Astrocyte (in vitro differentiated cells and primary cell): ENCODE measurements around the gene TKT. TPM values are rescaled to one million over a fixed set of nuclear protein-coding genes. Genes with fewer than 3 reads are reported as not detected.

Source experiments
- DNase-seq: peaks from one replicate; pipeline ENCODE4 v3.0.0-alpha.2; 2010; ENCODE audit warnings: low read depth
- FAIRE-seq: peaks from 2 replicates; lab custom pipeline; 2011; peaks lifted over from hg19 to GRCh38; lab: Jason Lieb, UNC
- H2AFZ ChIP-seq: 2 replicates; pipeline ENCODE4 v1.6.0; 2012; ENCODE audit warnings: low read depth, low read length, inconsistent platforms
- H3K27ac ChIP-seq: 2 replicates; pipeline ENCODE4 v1.5.1; 2011; ENCODE audit warnings: low read depth, low read length, inconsistent platforms
- H3K27me3 ChIP-seq: 2 replicates; pipeline ENCODE4 v1.6.0; 2011; ENCODE audit warnings: low read length, inconsistent platforms; ENCODE audit not compliant: insufficient read depth
- H3K36me3 ChIP-seq: 2 replicates; pipeline ENCODE4 v1.5.1; 2011; ENCODE audit warnings: low read length, inconsistent platforms; ENCODE audit not compliant: insufficient read depth
- H3K4me1 ChIP-seq: 2 replicates; pipeline ENCODE4 v1.5.1; 2011; ENCODE audit warnings: low read length, inconsistent platforms; ENCODE audit not compliant: insufficient read depth
- H3K4me2 ChIP-seq: 2 replicates; pipeline ENCODE4 v1.6.0; 2012; ENCODE audit warnings: low read length, inconsistent platforms
- H3K4me3 ChIP-seq: 2 replicates; pipeline ENCODE4 v1.5.1; 2011; ENCODE audit warnings: low read depth, mild to moderate bottlenecking, low read length, inconsistent platforms; ENCODE audit not compliant: insufficient read depth
- H3K79me2 ChIP-seq: 2 replicates; pipeline ENCODE4 v1.6.0; 2012; ENCODE audit warnings: mild to moderate bottlenecking, low read length, inconsistent platforms; ENCODE audit not compliant: insufficient read depth
- H3K9ac ChIP-seq: 2 replicates; pipeline ENCODE4 v1.6.0; 2012; ENCODE audit warnings: mild to moderate bottlenecking, low read length, inconsistent platforms
- H3K9me3 ChIP-seq: 2 replicates; pipeline ENCODE4 v1.5.1; 2012; ENCODE audit warnings: low read depth, mild to moderate bottlenecking, low read length, inconsistent platforms; ENCODE audit not compliant: insufficient read depth
- H4K20me1 ChIP-seq: 2 replicates; pipeline ENCODE4 v1.6.0; 2012; ENCODE audit warnings: low read length, inconsistent platforms; ENCODE audit not compliant: insufficient read depth
- H3K27ac Mint-ChIP-seq: one replicate; pipeline ENCODE4 v1.8.0; 2021; ENCODE audit warnings: mild to moderate bottlenecking, mixed read lengths; ENCODE audit not compliant: unreplicated experiment
- H3K27me3 Mint-ChIP-seq: one replicate; pipeline ENCODE4 v1.8.0; 2021; ENCODE audit warnings: low read depth, mixed read lengths; ENCODE audit not compliant: unreplicated experiment
- H3K36me3 Mint-ChIP-seq: one replicate; pipeline ENCODE4 v1.8.0; 2021; ENCODE audit warnings: low read depth, mixed read lengths; ENCODE audit not compliant: unreplicated experiment
- H3K4me1 Mint-ChIP-seq: one replicate; pipeline ENCODE4 v1.8.0; 2021; ENCODE audit warnings: low read depth, mixed read lengths; ENCODE audit not compliant: unreplicated experiment
- H3K4me3 Mint-ChIP-seq: one replicate; pipeline ENCODE4 v1.8.0; 2021; ENCODE audit warnings: mild to moderate bottlenecking, moderate library complexity, mixed read lengths; ENCODE audit not compliant: unreplicated experiment
- H3K9me3 Mint-ChIP-seq: one replicate; pipeline ENCODE4 v1.8.0; 2021; ENCODE audit warnings: mild to moderate bottlenecking, mixed read lengths; ENCODE audit not compliant: unreplicated experiment
- CTCF ChIP-seq: IDR thresholded peaks from 2 replicates; pipeline ENCODE4 v1.5.1; 2011; ENCODE audit warnings: low read depth, mild to moderate bottlenecking, inconsistent platforms, low read length, moderate library complexity; ENCODE audit not compliant: insufficient read depth
- EZH2 ChIP-seq: IDR thresholded peaks from 2 replicates; pipeline ENCODE4 v1.6.1; 2012; ENCODE audit warnings: mild to moderate bottlenecking, low read length, inconsistent platforms; ENCODE audit not compliant: insufficient read depth
- total RNA-seq: library from RNA; stranded (reverse); gene quantifications from 2 replicates; pipeline ENCODE4 v1.2.1, GENCODE V29; 2021

The TKT gene
- total RNA-seq, 1 donor from 2014 or later, result 318 TPM

GRCh38 chr3:53190659-53191058, 65.2 kb downstream of the TKT start:
- Mint-ChIP-seq H3K27ac (no peak overlapping the region), H3K4me3 (no peak overlapping the region), H3K27me3 (peaks cover 4% of the 10 kb centered on the region), H3K4me1 (peaks cover 8% of the 10 kb centered on the region), H3K9me3 (no peaks in the 10 kb centered on the region), H3K36me3 (peaks cover 16% of the 10 kb centered on the region)
- H4K20me1 ChIP-seq, result no peaks in the 10 kb centered on the region
- no peak overlapping the region for H2AFZ ChIP-seq
- H3K36me3 ChIP-seq, result no peaks in the 10 kb centered on the region
- FAIRE-seq (no peak), DNase-seq (no peak)
- TF ChIP-seq EZH2 (no peak), CTCF (no peak)
- no peaks in the 10 kb centered on the region for H3K27me3 ChIP-seq
- no peaks in the 10 kb centered on the region for H3K79me2 ChIP-seq
- peaks cover 7% of the 10 kb centered on the region for H3K4me1 ChIP-seq
- no peaks in the 10 kb centered on the region for H3K9me3 ChIP-seq
- H3K4me2 ChIP-seq, result no peak overlapping the region
- no peak overlapping the region for H3K9ac ChIP-seq
- H3K27ac ChIP-seq, result no peak overlapping the region
- no peak overlapping the region for H3K4me3 ChIP-seq

GRCh38 chr3:53189276-53189675, 66.5 kb downstream of the TKT start:
- H3K27me3 Mint-ChIP-seq, result no peaks in the 10 kb centered on the region
- Histone ChIP-seq H3K4me3 (no peak overlapping the region), H3K9ac (no peak overlapping the region), H3K79me2 (no peaks in the 10 kb centered on the region), H2AFZ (no peak overlapping the region), H3K27me3 (no peaks in the 10 kb centered on the region), H4K20me1 (no peaks in the 10 kb centered on the region), H3K27ac (no peak overlapping the region), H3K4me2 (no peak overlapping the region), H3K9me3 (no peaks in the 10 kb centered on the region), H3K36me3 (no peaks in the 10 kb centered on the region), H3K4me1 (peaks cover 7% of the 10 kb centered on the region)
- FAIRE-seq (no peak), DNase-seq (no peak)
- no peak overlapping the region for H3K4me3 Mint-ChIP-seq
- no peak overlapping the region for H3K27ac Mint-ChIP-seq
- peaks cover 23% of the 10 kb centered on the region for H3K36me3 Mint-ChIP-seq
- H3K4me1 Mint-ChIP-seq, result peaks cover 8% of the 10 kb centered on the region
- TF ChIP-seq EZH2 (no peak), CTCF (no peak)
- no peaks in the 10 kb centered on the region for H3K9me3 Mint-ChIP-seq

GRCh38 chr3:53188720-53189119, 67.1 kb downstream of the TKT start:
- H3K4me1 Mint-ChIP-seq, result peaks cover 8% of the 10 kb centered on the region
- no peaks in the 10 kb centered on the region for H3K9me3 ChIP-seq
- no peak overlapping the region for H2AFZ ChIP-seq
- no peak for TF ChIP-seq CTCF
- no peak for TF ChIP-seq EZH2
- H3K9ac ChIP-seq, result no peak overlapping the region
- no peaks in the 10 kb centered on the region for H3K79me2 ChIP-seq
- no peak overlapping the region for H3K27ac ChIP-seq
- H3K36me3 ChIP-seq, result no peaks in the 10 kb centered on the region
- H3K9me3 Mint-ChIP-seq, result no peaks in the 10 kb centered on the region
- H3K27ac Mint-ChIP-seq, result no peak overlapping the region
- no peaks in the 10 kb centered on the region for H4K20me1 ChIP-seq
- no peak overlapping the region for H3K4me3 ChIP-seq
- H3K4me2 ChIP-seq, result no peak overlapping the region
- no peaks in the 10 kb centered on the region for H3K27me3 Mint-ChIP-seq
- DNase-seq (no peak), FAIRE-seq (no peak)
- no peaks in the 10 kb centered on the region for H3K27me3 ChIP-seq
- H3K4me3 Mint-ChIP-seq, result no peak overlapping the region
- peaks cover 23% of the 10 kb centered on the region for H3K36me3 Mint-ChIP-seq
- H3K4me1 ChIP-seq, result peaks cover 4% of the 10 kb centered on the region
